GM12872 (cell line): ENCODE data around the gene SF1.

Experiments used
- CTCF ChIP-seq: IDR thresholded peaks from 3 replicates; pipeline ENCODE4 v1.5.1; 2011; ENCODE audit warnings: low read depth, mild to moderate bottlenecking, low read length, moderate library complexity; ENCODE audit not compliant: insufficient read depth

SF1 gene

GRCh38 chr11:64799256-64799622 is 20.9 kb upstream of the SF1 start:
- no peak for TF ChIP-seq CTCF

GRCh38 chr11:64796757-64797541 is 18.6 kb upstream of the SF1 start:
- TF ChIP-seq CTCF = no peak

GRCh38 chr11:64796047-64796756 is 17.9 kb upstream of the SF1 start:
- TF ChIP-seq CTCF = no peak

GRCh38 chr11:64794526-64794925 is 16.2 kb upstream of the SF1 start:
- no peak for TF ChIP-seq CTCF

- TF ChIP-seq CTCF = no peak
Observed at GRCh38 chr11:64793271-64794160, 15.2 kb upstream of the SF1 start.

GRCh38 chr11:64792482-64792881 is 14.1 kb upstream of the SF1 start:
- no peak for TF ChIP-seq CTCF

GRCh38 chr11:64791781-64792291 is 13.5 kb upstream of the SF1 start:
- no peak for TF ChIP-seq CTCF
